IPS DF 6.9 (cell line): ENCODE data around the gene GDPD5.

ENCODE experiments used
- DNase-seq: peaks from one replicate; pipeline ENCODE4 v3.0.0-alpha.2; 2013; ENCODE audit warnings: low read depth, low spot score
- H3K27ac ChIP-seq: one replicate; pipeline ENCODE4 v1.5.1; 2013; ENCODE audit warnings: low read length, control low read depth
- H3K27me3 ChIP-seq: 2 replicates; pipeline ENCODE4 v1.6.1; 2013; ENCODE audit warnings: mild to moderate bottlenecking, low read length; ENCODE audit not compliant: control insufficient read depth, insufficient read depth
- H3K36me3 ChIP-seq: 2 replicates; pipeline ENCODE4 v1.6.1; 2013; ENCODE audit warnings: low read length; ENCODE audit not compliant: control insufficient read depth, insufficient read depth
- H3K4me1 ChIP-seq: 2 replicates; pipeline ENCODE4 v1.6.1; 2013; ENCODE audit warnings: low read length; ENCODE audit not compliant: control insufficient read depth, insufficient read depth
- H3K4me3 ChIP-seq: 2 replicates; pipeline ENCODE4 v1.5.1; 2013; ENCODE audit warnings: mild to moderate bottlenecking, low read length
- H3K9me3 ChIP-seq: 2 replicates; pipeline ENCODE4 v1.6.1; 2013; ENCODE audit warnings: low read length, inconsistent platforms; ENCODE audit not compliant: control insufficient read depth, insufficient read depth
- WGBS: extraction: QIAGEN DNeasy Blood & Tissue Kit; methylation state at CpG from one replicate; pipeline ENCODE4 v1.1.7; 2013; ENCODE audit warnings: mixed read lengths, missing lambda C conversion rate; ENCODE audit not compliant: insufficient read length, insufficient coverage; 5-methylcytosine and 5-hydroxymethylcytosine counted together

Gene GDPD5

GRCh38 chr11:75565221-75565814 lies 39.6 kb upstream of the GDPD5 start:
- Histone ChIP-seq H3K27ac (no peak overlapping the region), H3K9me3 (no peaks in the 10 kb centered on the region), H3K4me1 (peaks cover 13% of the 10 kb centered on the region), H3K4me3 (no peak overlapping the region), H3K36me3 (peaks cover 34% of the 10 kb centered on the region), H3K27me3 (no peaks in the 10 kb centered on the region)
- DNase-seq = no peak
- no CpG with 5 or more reads among the region's 5 CpGs for WGBS

GRCh38 chr11:75563978-75564552 lies 38.3 kb upstream of the GDPD5 start:
- Histone ChIP-seq H3K36me3 (peaks cover 25% of the 10 kb centered on the region), H3K4me1 (peaks cover 13% of the 10 kb centered on the region), H3K4me3 (peak overlapping the region; percentile 85; the same call in 1 of the 2 replicates), H3K9me3 (no peaks in the 10 kb centered on the region), H3K27ac (no peak overlapping the region), H3K27me3 (no peaks in the 10 kb centered on the region)
- no peak for DNase-seq
- WGBS = no CpG with 5 or more reads among the region's 9 CpGs

DNA sequence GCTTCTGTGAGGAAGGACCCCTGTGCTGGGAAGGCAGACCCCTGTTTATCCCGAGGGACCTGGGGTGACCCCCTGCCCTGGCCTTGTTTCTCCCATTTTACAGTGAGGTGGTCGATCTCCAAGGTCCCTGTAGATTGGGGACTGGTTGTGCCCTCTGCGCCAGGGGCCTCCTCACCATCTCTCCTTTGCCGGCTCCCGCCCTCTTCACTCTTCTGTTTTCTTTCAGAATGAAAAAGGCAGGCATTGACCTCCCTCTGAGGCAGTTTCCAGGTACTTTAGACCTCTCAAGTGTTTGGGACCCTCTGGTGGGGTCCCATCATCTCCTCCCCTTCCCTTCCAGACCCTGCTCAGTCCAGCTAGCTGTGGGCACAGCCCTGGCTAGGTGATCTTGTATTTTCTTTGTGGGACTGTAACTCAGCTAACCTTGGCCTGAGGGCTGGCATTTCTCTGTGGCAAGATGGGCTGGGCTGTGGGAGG lies 37.8 kb upstream of the GDPD5 start:
- Histone ChIP-seq H3K4me1 (peaks cover 13% of the 10 kb centered on the region), H3K36me3 (peaks cover 19% of the 10 kb centered on the region), H3K4me3 (peak overlapping the region; percentile 85; the same call in 1 of the 2 replicates)

DNA sequence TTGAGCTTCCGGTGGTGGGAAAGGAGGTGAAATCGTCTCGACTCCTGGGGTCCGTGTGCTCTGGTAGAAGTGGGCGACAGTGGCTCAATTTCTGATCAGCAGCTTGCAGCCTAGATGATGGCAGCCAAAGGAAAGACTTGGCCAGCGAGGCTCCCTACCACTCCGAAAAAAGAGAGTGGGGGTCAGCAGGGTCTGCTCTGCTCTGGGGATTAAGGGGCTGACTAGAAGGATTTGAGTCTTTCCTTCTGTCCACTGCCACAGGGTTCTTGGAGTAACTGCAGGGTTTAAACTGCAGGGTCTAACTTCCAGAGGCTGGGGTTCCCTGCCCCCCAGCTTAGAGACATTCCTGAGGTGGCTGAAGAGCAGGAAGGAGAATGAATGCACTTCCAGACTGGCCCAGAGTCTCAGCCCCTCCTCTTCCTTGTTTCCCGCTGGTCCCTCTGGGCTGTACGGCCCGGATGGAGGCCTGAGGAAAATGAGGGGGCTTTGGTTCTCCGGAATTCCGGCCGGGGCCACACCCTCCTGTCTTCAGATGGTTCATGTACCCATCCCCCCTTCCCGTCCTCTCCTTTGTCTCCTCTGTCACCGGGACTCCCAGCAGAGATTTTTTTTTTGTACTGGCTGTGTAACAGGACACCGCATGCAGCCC lies 37.2 kb upstream of the GDPD5 start:
- Histone ChIP-seq H3K4me1 (peaks cover 13% of the 10 kb centered on the region), H3K9me3 (no peaks in the 10 kb centered on the region), H3K4me3 (peak overlapping the region; percentile 85), H3K27me3 (no peaks in the 10 kb centered on the region), H3K27ac (no peak overlapping the region), H3K36me3 (peaks cover 14% of the 10 kb centered on the region)
- no peak for DNase-seq
- WGBS = no CpG with 5 or more reads among the region's 16 CpGs

More for the DNA sequence above, 37.8 kb upstream of the GDPD5 start:
- no peaks in the 10 kb centered on the region for H3K9me3 ChIP-seq
- H3K27ac ChIP-seq = no peak overlapping the region
- DNase-seq = no peak
- no CpG with 5 or more reads among the region's 5 CpGs for WGBS
- H3K27me3 ChIP-seq = no peaks in the 10 kb centered on the region

GRCh38 chr11:75562048-75562835 lies 36.5 kb upstream of the GDPD5 start, which contains the start of gene SERPINH1:
Gene SERPINH1, plus strand, starts transcription at chr11:75562253. Its CDS starts 4,097 bp downstream, at chr11:75566350.
- H3K9me3 ChIP-seq = no peaks in the 10 kb centered on the region
- DNase-seq = no peak
- no peak within 1 kb of the TSS for H3K27ac ChIP-seq
- H3K4me1 ChIP-seq = peaks cover 13% of the 10 kb centered on the region
- peaks cover 12% of the 10 kb centered on the region for H3K36me3 ChIP-seq
- no CpG with 5 or more reads among the region's 51 CpGs for WGBS
- H3K4me3 ChIP-seq = peak within 1 kb of the TSS; percentile 85
- no peaks in the 10 kb centered on the region for H3K27me3 ChIP-seq

- H3K36me3 ChIP-seq = peaks cover 6% of the 10 kb centered on the region
- no peaks in the 10 kb centered on the region for H3K9me3 ChIP-seq
- DNase-seq = no peak
- no peak overlapping the region for H3K27ac ChIP-seq
- no peaks in the 10 kb centered on the region for H3K27me3 ChIP-seq
- WGBS = no CpG with 5 or more reads among the region's 21 CpGs
- peaks cover 13% of the 10 kb centered on the region for H3K4me1 ChIP-seq
- peak overlapping the region; percentile 85; the same call in 1 of the 2 replicates for H3K4me3 ChIP-seq
Measured at GRCh38 chr11:75561426-75562047, 35.8 kb upstream of the GDPD5 start.

DNA sequence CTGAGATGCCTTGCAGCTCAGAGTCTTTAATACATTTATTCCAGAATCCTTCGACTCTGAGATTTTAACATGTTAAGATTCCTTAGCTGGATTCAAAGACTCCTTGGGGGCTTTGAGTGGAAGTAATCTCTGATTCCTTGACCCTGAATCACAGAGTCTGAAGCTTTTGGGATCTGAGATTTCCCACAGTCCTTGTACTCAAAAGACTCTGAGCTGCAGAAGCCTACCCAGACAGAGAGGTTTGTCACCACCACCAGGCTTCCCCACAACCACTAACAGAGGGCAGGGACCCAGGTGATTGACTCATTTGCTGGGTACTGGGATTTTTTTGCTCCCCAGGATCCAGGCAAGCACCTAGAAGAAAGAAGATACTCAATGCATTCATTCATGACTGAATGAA lies 34.9 kb upstream of the GDPD5 start:
- H3K9me3 ChIP-seq = no peaks in the 10 kb centered on the region
- peaks cover 13% of the 10 kb centered on the region for H3K4me1 ChIP-seq
- H3K36me3 ChIP-seq = no peaks in the 10 kb centered on the region
- no CpG with 5 or more reads among the region's 1 CpG for WGBS
- no peak for DNase-seq
- no peaks in the 10 kb centered on the region for H3K27me3 ChIP-seq
- H3K4me3 ChIP-seq = no peak overlapping the region
- no peak overlapping the region for H3K27ac ChIP-seq

GRCh38 chr11:75558939-75559843 lies 33.5 kb upstream of the GDPD5 start:
- no peaks in the 10 kb centered on the region for H3K9me3 ChIP-seq
- H3K27me3 ChIP-seq = no peaks in the 10 kb centered on the region
- no peak overlapping the region for H3K4me3 ChIP-seq
- H3K36me3 ChIP-seq = no peaks in the 10 kb centered on the region
- H3K27ac ChIP-seq = no peak overlapping the region
- peaks cover 8% of the 10 kb centered on the region; the same call in 1 of the 2 replicates for H3K4me1 ChIP-seq
- no CpG with 5 or more reads among the region's 8 CpGs for WGBS
- no peak for DNase-seq

- WGBS = no CpG with 5 or more reads among the region's 17 CpGs
- peaks cover 5% of the 10 kb centered on the region; the same call in 1 of the 2 replicates for H3K4me1 ChIP-seq
Measured at GRCh38 chr11:75557666-75558494, 32.1 kb upstream of the GDPD5 start.

More at GRCh38 chr11:75557666-75558494, 32.1 kb upstream of the GDPD5 start:
- Histone ChIP-seq H3K36me3 (no peaks in the 10 kb centered on the region), H3K27me3 (no peaks in the 10 kb centered on the region), H3K9me3 (no peaks in the 10 kb centered on the region), H3K4me3 (no peak overlapping the region), H3K27ac (no peak overlapping the region)
- DNase-seq = no peak
